Measurements from ENCODE around the gene KLHL36. TPM values are rescaled to one million over a fixed set of nuclear protein-coding genes. Genes with fewer than 3 reads are reported as not detected.

KLHL36 gene
- total RNA-seq, 6 experiments from 2014 or later, result 20.1 to 31.3 (median 21.9) TPM

- Histone ChIP-seq H3K27ac (peak overlapping the region; percentile 70 to 85 (median 79)), H3K4me1 (peaks cover 0 to 6% (median 3%) of the 10 kb centered on the region in 4 donors), H3K4me3 (peak overlapping the region; percentile 72 to 81 (median 77)), H3K9me3 (no peaks in the 10 kb centered on the region), H3K27me3 (no peaks in the 10 kb centered on the region), H3K36me3 (peaks cover 0 to 16% (median 3%) of the 10 kb centered on the region in 4 donors)
- WGBS (ENCODE audit: insufficient coverage, low coverage, low lambda C conversion rate, missing lambda C conversion rate), result 56% methylated on average over 4 of the region's 11 CpGs
- TF ChIP-seq CTCF (IDR thresholded peaks at IDR 0.05), result no peak
- TF ChIP-seq POLR2A (IDR thresholded peaks at IDR 0.05), result no peak
- no peak for ATAC-seq
- intact Hi-C loops (cut with DNase I), result no loop called here
- DNase-seq, result no peak
Measured at GRCh38 chr16:84649511-84649861, 1.2 kb downstream of the KLHL36 start.

DNA sequence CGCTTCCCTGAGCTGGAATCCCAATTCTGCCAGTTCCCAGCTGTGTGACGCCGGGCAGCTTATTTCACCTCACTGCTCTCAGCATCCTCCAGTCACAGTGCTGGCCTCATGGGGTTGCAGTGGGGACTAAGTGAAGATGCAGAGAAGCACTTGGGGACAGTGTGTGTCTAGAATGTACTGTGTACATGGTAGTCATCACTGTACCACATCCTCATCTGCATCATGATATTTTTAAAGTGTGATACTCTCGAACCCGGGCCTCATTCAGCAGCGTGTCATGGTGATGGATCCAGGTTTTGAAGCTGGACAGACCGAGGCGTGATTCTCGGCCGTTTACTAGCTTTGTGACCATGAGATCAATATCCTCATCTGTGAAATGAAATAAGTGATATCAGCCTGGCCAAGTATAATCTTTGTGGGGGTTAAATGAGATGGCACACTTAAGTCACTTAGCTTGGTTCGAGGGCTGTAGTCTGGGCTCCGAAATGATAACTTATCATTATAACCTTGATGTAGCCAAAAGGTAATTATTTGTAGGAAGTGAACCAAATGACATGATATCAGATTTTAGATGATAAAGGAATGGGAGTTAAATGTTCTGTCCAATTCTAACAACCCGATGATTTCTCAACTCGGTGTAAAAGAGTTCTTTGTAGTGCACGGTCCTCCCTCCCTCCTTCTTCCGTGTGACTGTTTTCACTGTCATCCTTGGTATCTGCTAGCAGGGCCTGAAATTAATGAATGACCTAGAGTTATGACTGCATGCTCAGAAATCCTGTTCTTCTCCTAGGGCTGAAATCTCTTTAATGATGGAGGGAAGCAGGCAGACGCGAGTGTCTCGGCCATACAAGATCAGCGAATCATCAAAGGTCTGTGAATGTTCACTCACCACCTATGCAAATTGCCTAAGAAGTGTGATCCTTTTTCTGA, 2.0 kb downstream of the KLHL36 start:
- ATAC-seq, result no peak

GRCh38 chr16:84652566-84652965, 4.3 kb downstream of the KLHL36 start:
- DNase-seq, result no peak
- no peak overlapping the region for H3K4me3 ChIP-seq

More for the DNA sequence above, 2.0 kb downstream of the KLHL36 start:
- H3K4me1 ChIP-seq, result peaks cover 0 to 6% (median 3%) of the 10 kb centered on the region in 4 donors
- H3K36me3 ChIP-seq, result peaks cover 0 to 21% (median 5%) of the 10 kb centered on the region in 4 donors
- no peak overlapping the region for H3K4me3 ChIP-seq
- no peaks in the 10 kb centered on the region for H3K9me3 ChIP-seq
- 85% methylated on average over 20 of the region's 20 CpGs for WGBS (ENCODE audit: insufficient coverage, low coverage, low lambda C conversion rate, missing lambda C conversion rate)
- intact Hi-C loops (cut with DNase I), result no loop called here
- H3K27me3 ChIP-seq, result no peaks in the 10 kb centered on the region
- no peak for DNase-seq
- TF ChIP-seq CTCF (IDR thresholded peaks at IDR 0.05), result no peak
- no peak for TF ChIP-seq POLR2A (IDR thresholded peaks at IDR 0.05)
- H3K27ac ChIP-seq, result no peak overlapping the region

DNA sequence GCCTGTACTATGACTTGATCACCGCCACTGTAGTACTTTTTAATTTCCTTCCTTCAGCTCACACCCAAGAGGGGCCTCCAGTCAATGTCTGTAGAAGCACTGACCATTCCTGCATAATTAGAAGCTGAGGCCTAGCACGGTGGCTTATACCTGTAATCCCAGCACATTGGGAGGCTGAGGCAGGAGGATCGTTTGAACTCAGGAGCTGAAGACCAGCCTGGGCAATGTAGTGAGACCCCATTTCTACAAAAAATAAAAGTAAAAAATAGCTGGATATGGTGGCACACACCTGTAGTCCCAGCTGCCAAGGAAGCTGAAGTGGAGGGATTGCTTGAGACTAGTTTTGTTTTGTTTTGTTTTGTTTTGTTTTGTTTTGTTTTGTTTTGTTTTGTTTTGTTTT, 5.9 kb downstream of the KLHL36 start:
- no peak overlapping the region for H3K4me3 ChIP-seq
- peaks cover 0 to 15% (median 7%) of the 10 kb centered on the region in 4 donors for H3K4me1 ChIP-seq
- ATAC-seq (no peak), DNase-seq (no peak)
- H3K27ac ChIP-seq, result no peak overlapping the region
- no peaks in the 10 kb centered on the region for H3K27me3 ChIP-seq
- intact Hi-C loops (cut with DNase I), result no loop called here
- H3K36me3 ChIP-seq, result peaks cover 0 to 42% (median 24%) of the 10 kb centered on the region in 4 donors
- WGBS (ENCODE audit: insufficient coverage, low coverage, low lambda C conversion rate, missing lambda C conversion rate), result 94% methylated on average over 3 of the region's 3 CpGs
- TF ChIP-seq POLR2A (IDR thresholded peaks at IDR 0.05), result no peak
- TF ChIP-seq CTCF (IDR thresholded peaks at IDR 0.05), result no peak
- H3K9me3 ChIP-seq, result no peaks in the 10 kb centered on the region

More at GRCh38 chr16:84652566-84652965, 4.3 kb downstream of the KLHL36 start:
- no peaks in the 10 kb centered on the region for H3K9me3 ChIP-seq
- H3K27me3 ChIP-seq, result no peaks in the 10 kb centered on the region
- no peak for TF ChIP-seq POLR2A (IDR thresholded peaks at IDR 0.05)
- no peak for TF ChIP-seq CTCF (IDR thresholded peaks at IDR 0.05)
- intact Hi-C loops (cut with DNase I), result no loop called here
- no peak for ATAC-seq
- peaks cover 0 to 6% (median 3%) of the 10 kb centered on the region in 4 donors for H3K4me1 ChIP-seq
- peaks cover 0 to 30% (median 14%) of the 10 kb centered on the region in 4 donors for H3K36me3 ChIP-seq
- H3K27ac ChIP-seq, result no peak overlapping the region
- 80% methylated on average over 4 of the region's 7 CpGs for WGBS (ENCODE audit: insufficient coverage, low coverage, low lambda C conversion rate, missing lambda C conversion rate)

Measured in right lobe of liver (tissue), 6 donors.